ENCODE measurements around the gene USP17L5.
"Not testable (repeated sequence)": the region's sequence is repeated elsewhere in the genome, so short reads cannot be mapped to it uniquely, and the experiment has no call there.

Gene USP17L5

DNA sequence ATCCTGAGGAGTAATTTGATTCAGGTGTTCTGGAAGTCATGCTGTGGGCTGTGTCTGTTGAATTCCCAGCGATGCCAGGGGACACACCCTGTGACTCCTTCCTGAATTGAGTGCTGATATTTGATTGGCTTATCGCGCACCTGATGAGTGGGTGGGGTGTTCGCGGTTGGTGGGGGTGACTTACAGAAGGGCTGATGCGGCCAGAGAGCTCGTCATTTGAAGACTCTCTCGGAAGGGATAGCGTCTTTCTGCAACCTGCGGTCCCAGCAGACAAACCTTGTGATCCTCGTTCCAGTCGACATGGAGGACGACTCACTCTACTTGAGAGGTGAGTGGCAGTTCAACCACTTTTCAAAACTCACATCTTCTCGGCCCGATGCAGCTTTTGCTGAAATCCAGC lies at the start of gene USP17L5:
Gene USP17L5, plus strand, starts transcription at position 301 of the 400 bp plus-strand sequence. Its CDS starts 0 bp downstream, at position 301.
- not testable (repeated sequence) for DNase-seq

- DNase-seq = not testable (repeated sequence)
Measured at GRCh38 chr4:9324191-9324590, 15.0 kb upstream of the USP17L5 start.

- DNase-seq = not testable (repeated sequence)
Measured at GRCh38 chr4:9324865-9325264, 14.3 kb upstream of the USP17L5 start, which contains the start of gene USP17L24. Gene USP17L24 (plus strand): TSS chr4:9325165. CDS start chr4:9325165, 0 bp downstream.

GRCh38 chr4:9329611-9330010 lies 9.6 kb upstream of the USP17L5 start, which contains the start of gene USP17L25:
Gene USP17L25 (plus strand): TSS chr4:9329911. CDS start chr4:9329911, 0 bp downstream.
- DNase-seq = not testable (repeated sequence)

DNA sequence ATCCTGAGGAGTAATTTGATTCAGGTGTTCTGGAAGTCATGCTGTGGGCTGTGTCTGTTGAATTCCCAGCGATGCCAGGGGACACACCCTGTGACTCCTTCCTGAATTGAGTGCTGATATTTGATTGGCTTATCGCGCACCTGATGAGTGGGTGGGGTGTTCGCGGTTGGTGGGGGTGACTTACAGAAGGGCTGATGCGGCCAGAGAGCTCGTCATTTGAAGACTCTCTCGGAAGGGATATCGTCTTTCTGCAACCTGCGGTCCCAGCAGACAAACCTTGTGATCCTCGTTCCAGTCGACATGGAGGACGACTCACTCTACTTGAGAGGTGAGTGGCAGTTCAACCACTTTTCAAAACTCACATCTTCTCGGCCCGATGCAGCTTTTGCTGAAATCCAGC lies 4.8 kb upstream of the USP17L5 start, which contains the start of gene USP17L26:
Gene USP17L26, plus strand, starts transcription at position 301 of the 400 bp plus-strand sequence. Its CDS starts 0 bp downstream, at position 301.
- not testable (repeated sequence) for DNase-seq

GRCh38 chr4:9343848-9344247 lies 4.6 kb downstream of the USP17L5 start, which contains the start of gene USP17L27:
Gene USP17L27 (plus strand): TSS chr4:9344148. CDS start chr4:9344148, 0 bp downstream.
- not testable (repeated sequence) for DNase-seq

GRCh38 chr4:9348593-9348992 lies 9.4 kb downstream of the USP17L5 start, which contains the start of gene USP17L28:
Gene USP17L28 (plus strand): TSS chr4:9348893. CDS start chr4:9348893, 0 bp downstream.
- not testable (repeated sequence) for DNase-seq

GRCh38 chr4:9350866-9351265 lies 11.7 kb downstream of the USP17L5 start:
- DNase-seq = not testable (repeated sequence)

DNA sequence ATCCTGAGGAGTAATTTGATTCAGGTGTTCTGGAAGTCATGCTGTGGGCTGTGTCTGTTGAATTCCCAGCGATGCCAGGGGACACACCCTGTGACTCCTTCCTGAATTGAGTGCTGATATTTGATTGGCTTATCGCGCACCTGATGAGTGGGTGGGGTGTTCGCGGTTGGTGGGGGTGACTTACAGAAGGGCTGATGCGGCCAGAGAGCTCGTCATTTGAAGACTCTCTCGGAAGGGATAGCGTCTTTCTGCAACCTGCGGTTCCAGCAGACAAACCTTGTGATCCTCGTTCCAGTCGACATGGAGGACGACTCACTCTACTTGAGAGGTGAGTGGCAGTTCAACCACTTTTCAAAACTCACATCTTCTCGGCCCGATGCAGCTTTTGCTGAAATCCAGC lies 14.1 kb downstream of the USP17L5 start, which contains the start of gene USP17L29:
Gene USP17L29, plus strand, starts transcription at position 301 of the 400 bp plus-strand sequence. Its CDS starts 0 bp downstream, at position 301.
- DNase-seq = not testable (repeated sequence)

GRCh38 chr4:9362829-9363228 lies 23.6 kb downstream of the USP17L5 start, which contains the start of gene USP17L30:
Gene USP17L30 (plus strand): TSS chr4:9363129. CDS start chr4:9363129, 0 bp downstream.
- not testable (repeated sequence) for DNase-seq

DNA sequence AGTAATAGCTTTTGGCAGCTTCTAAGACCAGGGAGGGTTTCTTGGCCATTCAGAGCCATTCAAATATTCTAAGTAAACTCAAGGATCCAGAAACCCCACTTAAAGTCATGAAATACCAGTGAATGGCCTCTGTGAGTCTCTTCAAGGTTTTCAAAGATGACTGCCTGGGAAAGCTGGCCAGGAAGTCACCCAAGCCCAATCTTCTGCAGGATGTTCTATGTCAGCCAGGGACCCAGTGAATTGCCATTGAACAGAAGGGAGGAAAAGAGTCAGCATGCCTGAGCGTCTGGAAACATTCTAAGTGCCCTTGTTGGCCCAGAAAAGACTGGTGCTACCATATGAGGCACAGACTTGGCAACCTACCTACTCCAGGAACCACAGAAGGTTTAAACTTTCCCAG lies 40.7 kb downstream of the USP17L5 start:
- DNase-seq = not testable (repeated sequence)

DNA sequence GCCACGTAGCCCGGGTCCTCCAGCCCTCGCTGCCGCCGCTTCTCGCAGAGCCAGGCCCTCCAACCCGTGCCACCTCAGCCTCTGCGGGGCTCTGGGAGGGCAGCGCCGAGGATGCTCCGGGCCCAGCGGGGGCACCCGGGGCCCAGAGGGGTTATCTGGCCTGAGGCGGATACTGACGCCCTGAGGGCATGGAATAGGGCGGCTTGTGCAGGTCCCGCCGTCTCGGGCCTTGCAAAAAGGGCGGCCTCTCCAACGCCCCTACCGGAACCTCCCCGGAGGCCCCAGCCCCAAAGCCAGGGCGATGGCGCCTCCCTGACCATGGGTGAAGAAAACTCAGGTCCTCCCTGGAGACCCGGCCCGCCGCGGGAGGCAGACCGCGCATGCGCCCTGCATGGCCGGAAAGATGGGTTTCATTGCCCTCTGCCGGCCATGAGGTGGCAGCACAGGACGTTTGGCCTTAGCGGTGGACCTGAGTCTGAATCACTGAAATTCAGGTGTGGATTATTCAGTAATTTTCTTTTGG lies 41.9 kb downstream of the USP17L5 start:
- not testable (repeated sequence) for DNase-seq

- DNase-seq = no peak
Measured at GRCh38 chr4:9384126-9384525, 44.9 kb downstream of the USP17L5 start.

DNA sequence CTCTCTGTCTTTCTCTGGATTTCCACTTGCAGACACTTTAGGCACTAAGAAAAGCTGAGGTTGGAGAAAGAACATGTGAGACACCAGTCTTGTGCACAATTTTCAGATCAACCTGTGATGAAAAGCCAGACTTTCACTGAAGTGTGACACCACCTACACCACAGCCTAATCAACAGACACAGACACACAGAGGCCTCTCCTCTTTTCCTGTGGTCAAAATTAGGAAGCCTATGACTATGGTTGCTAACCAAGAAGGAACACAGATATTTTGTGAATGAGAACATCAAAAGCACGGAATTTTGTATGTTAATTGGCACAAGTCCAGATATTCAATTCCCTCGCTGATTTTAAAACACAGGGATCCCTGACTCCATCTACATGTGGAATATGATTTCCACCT lies 49.8 kb downstream of the USP17L5 start:
- not testable (repeated sequence) for DNase-seq
